Activated CD4-positive, alpha-beta T cell treated with anti-CD3 and anti-CD28 coated beads, Interleukin-2, amount 10 ng/mL, durations not matched to agents 24 days and 14 days (primary cell): ENCODE results near the gene CCNY. TPM values are rescaled to one million over a fixed set of nuclear protein-coding genes. Genes with fewer than 3 reads are reported as not detected.

Experiments used
- total RNA-seq: library from RNA; stranded (reverse); gene quantifications from 2 replicates; pipeline ENCODE4 v1.2.3, GENCODE V29; 2022

CCNY gene
- total RNA-seq, 1 donor from 2014 or later, result 58.8 TPM

Other genes starting within 250 kb of the CCNY start
- 50.2 and 50.4 TPM in 2 replicates for gene CUL2, start 246.2 kb upstream of the CCNY start, total RNA-seq
- gene CREM, start 209.7 kb upstream of the CCNY start, total RNA-seq, result 87.0 and 87.8 TPM in 2 replicates